GM21737 (cell line): ENCODE data around the gene IGFBP1.

Experiments
- ATAC-seq: cut with Tn5 transposase; IDR thresholded peaks from one replicate; pipeline ENCODE4 v1.9.1; 2021; ENCODE audit warnings: mild to moderate bottlenecking, moderate library complexity; ENCODE audit not compliant: unreplicated experiment

The IGFBP1 gene

DNA sequence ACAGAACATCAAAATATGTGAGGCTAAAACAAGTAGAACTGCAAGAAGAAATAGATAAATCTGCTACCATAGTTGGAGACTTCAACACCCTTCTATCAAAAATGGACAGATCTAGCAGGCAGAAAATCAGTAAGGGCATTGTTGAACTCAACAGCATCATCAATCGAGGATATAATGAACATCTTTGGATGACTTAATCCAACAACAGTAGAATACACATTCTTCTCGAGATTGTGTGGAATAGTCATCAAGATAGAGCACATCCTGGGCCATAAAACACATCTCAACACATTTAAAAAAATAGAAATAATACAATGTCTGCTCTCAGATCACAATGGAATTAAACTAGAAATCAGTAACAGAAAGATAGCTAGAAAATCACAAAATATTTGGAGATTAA is 9.9 kb downstream of the IGFBP1 start:
- no peak for ATAC-seq

- no peak for ATAC-seq
Observed at GRCh38 chr7:45901566-45901965, 13.3 kb downstream of the IGFBP1 start.

DNA sequence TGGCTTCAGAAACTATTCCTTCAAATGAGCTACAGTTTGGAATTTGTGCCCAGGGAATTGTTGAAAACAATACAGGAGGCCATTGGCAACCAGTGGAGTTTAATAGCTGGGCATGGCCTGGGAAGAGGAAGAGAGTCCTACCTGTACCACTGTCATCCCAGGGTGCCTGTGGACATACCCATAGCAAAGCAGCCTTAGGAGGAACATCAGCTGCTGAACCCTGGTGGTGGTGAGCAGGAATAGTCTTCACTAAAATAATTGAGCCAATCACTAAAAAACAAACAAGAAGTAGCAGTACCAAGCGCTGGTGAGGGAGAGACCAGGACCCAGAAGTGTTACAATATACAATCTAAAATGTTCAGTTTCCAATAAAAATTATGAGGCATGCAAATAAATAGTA is 14.5 kb downstream of the IGFBP1 start:
- ATAC-seq: no peak

- ATAC-seq: no peak
Observed at GRCh38 chr7:45909561-45909960, 21.3 kb downstream of the IGFBP1 start.

GRCh38 chr7:45910855-45911254 is 22.6 kb downstream of the IGFBP1 start:
- no peak for ATAC-seq

- no peak for ATAC-seq
Observed at GRCh38 chr7:45911311-45911710, 23.0 kb downstream of the IGFBP1 start.

DNA sequence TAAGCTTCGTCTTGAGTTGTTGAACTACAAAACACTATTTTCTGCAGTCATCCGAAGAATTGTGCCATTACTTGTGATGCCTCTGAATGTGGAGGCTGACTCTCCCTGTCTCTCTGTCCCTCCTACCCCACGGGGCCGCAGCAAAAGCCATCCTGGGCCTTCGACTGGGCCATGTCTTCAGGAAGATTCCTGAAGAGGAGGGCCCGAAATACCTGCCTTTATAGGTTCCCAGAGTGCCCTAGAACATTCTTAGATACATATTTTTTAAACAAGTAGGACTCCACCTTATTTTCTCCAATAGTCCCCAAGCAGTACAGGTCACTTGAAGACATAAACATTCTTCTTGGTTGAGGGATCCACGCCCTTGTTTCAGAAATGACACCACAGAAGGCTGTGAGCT is 24.7 kb downstream of the IGFBP1 start:
- ATAC-seq: no peak

GRCh38 chr7:45914911-45915310 is 26.6 kb downstream of the IGFBP1 start:
- ATAC-seq: no peak

- no peak for ATAC-seq
Observed at GRCh38 chr7:45915606-45916005, 27.3 kb downstream of the IGFBP1 start.

GRCh38 chr7:45917064-45917463 is 28.8 kb downstream of the IGFBP1 start:
- no peak for ATAC-seq

DNA sequence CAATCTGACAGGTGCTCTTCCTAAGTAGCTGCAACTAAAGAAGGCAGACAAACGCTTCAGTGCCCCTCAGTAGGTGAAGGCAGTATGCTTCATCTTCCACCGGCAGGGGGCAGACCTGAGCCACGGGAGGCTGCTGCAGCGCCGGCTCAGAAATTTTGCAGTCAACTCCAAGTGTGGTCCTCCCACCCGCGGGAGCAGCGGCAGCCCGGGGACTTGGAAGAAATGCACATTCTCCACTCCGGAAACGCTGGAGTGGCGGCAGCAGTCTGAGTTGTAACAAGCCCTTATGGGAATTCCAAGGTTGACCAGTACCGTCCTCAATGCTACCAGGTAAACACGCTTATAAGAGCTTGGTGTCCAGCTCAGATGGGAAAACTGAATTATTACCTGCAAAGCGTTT is 29.4 kb downstream of the IGFBP1 start:
- ATAC-seq: no peak

- no peak for ATAC-seq
Observed at GRCh38 chr7:45918556-45918955, 30.3 kb downstream of the IGFBP1 start.

DNA sequence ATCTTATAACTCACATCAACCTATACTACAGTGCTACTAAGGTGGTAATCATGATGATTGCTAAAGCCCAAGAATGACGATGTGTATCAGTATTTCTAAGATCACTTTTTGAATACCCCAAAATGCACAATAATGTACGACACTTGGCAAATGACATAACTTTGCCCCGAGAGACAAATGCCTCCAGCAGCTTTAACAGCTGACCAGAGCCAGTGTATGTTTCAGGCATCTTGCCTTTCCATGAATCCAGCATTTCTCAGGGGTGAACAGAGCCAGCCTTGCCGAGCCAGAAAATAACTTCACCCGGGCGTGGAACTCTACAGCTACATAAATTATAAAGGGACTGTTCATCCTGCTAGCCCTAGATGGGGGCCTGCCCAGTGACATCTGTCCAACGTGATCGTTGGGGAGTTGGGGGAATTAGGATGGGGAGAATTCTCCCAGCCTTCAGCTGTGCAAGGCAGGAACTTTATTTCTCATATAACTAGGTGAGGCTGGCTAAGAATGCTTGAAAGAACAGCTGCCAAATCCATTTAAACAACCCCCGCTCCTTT is 31.0 kb downstream of the IGFBP1 start:
- ATAC-seq: no peak

DNA sequence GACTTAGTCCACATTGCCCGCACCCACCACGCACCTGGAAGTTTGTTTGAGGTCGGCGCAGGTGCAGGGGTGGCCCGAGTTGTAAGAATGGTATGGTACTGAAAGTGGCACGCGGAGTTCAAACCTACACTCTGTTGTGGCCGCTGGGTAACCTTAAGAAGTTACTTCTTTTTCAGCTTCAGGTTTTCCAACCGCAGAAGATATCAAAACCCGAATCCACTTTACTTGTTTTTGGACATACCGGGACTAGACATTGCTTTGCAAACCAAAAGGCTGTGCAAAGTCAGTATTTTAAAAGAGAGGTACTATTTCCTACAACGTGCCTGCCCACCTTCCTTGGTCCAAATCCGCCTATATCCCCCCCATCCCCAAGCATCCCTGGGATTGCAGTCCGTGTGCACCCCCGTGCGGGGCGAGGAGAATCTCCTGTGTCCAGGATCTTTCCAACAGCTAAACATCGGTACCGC is 31.7 kb downstream of the IGFBP1 start:
- no peak for ATAC-seq

GRCh38 chr7:45920502-45921380 is 32.5 kb downstream of the IGFBP1 start, which contains the start of gene IGFBP3:
Gene IGFBP3, minus strand, starts transcription at chr7:45921272. Its CDS starts 132 bp downstream, at chr7:45921140.
- ATAC-seq: no peak

- no peak for ATAC-seq
Observed at GRCh38 chr7:45921381-45921698, 33.1 kb downstream of the IGFBP1 start.

DNA sequence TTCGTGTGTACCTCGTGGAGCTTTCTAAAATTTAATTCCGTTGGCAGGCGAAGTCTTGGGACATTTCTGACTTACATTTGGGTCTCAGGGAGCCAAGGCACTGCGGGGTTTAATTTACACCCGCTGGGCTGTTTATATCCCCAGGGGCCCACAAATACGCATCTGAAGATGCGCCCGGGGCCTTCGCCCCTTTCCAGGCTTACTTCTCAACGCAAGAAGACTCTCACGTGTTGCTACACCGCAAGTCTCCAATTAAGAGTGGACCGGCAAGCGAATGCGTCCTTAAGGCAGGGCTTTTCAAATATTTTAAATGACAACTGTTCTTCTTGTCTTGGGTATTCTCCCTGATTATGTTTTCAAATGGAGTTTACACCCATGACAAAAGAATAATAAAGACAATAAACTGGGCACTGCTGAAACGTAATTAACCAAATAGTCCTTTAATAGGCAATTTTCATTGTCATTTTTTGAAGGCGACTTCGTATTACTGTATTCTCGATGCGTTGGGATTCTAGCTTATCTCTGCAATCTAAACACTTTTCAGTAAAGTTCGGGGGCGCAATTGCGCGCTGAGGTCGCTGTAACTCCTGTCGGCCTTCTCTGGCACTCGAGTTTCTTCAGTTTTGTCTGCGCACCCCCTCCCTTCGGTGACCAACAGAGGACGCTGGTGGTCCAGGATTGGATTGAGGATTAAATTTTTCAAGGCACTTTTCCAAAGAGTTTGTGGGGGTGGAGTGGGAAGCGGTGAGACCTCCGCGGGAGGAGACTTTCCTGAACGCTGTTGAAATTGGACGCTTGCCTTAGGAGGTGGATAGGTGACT is 33.6 kb downstream of the IGFBP1 start:
- ATAC-seq: no peak

DNA sequence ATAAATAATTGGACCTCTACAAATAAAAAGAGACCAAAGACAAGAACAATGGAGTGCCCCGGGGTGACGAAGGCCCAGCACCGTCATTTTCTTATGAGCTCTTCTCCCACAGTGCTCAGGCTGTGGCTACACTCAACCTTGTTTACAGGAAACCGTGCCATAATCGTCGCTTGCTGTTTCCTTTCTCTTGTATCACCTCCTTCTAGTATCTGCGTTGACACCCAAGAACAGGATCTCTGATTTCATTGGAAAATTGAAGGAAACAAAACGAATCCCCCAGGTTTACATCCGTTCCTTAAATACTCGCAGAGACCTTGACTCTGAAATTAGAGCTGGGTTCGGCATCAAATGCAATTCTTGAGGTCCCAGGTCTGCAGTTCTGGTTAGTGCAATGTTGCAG is 34.5 kb downstream of the IGFBP1 start:
- no peak for ATAC-seq

GRCh38 chr7:45923290-45923689 is 35.0 kb downstream of the IGFBP1 start:
- ATAC-seq: no peak

DNA sequence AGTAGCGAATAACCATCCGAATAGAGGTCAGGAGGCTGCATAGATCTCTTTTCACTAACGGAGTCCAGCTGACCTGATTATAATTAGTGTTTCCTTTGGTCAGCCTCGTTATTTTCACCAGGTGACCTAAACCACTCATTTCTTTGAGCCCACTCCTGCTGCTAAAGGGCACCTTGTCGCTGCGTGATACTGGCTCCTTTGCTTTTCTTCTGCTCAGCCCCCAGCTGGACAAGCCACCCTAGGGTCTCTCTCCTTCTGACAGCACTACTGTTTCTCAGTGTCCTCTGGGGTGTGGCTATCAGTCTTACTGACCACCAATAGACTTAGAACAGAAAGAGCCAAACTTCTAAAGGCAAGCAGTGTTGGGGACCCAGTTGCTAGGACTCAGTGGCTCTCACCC is 35.5 kb downstream of the IGFBP1 start:
- no peak for ATAC-seq

DNA sequence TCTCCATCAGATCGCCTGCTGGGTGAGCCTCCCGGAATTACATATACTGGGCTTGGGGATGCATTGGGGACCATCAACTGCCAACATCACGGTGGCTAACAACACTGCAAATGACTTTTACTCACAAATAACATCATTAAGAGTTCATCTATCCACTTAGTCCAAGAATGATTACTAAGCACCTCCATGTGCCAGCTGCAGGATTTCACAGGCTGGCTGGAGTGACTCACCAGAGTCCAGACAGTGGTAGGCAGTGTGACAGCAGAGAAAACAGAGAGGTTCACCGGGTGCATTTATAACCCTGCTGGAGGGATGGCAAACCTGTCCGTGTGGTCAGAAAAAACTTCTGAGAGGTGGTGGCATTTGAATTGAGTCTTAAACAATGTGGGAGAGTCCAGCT is 36.0 kb downstream of the IGFBP1 start:
- no peak for ATAC-seq

DNA sequence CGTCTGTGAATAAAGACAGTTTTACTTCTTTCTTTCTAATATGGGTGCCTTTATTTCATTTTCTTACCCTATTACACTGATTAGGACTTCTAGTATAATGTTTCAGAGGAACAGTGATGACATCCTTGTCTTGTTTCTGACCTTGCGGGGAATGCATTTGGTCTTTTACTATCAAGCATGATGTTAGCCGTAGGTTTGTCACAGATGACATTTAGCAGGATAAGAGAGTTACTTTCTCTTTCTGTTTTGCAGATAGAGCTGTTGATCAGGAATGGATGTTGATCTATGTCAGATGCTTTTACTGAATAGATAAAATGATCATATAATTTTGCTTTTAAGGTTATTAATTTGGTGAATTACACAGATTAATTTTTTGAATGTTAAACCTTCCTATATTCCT is 39.4 kb downstream of the IGFBP1 start:
- ATAC-seq: no peak
